ENCODE data around the gene PDIA6.
"Not testable (repeated sequence)": the region's sequence is repeated elsewhere in the genome, so short reads cannot be mapped to it uniquely, and the experiment has no call there.

PDIA6 gene

DNA sequence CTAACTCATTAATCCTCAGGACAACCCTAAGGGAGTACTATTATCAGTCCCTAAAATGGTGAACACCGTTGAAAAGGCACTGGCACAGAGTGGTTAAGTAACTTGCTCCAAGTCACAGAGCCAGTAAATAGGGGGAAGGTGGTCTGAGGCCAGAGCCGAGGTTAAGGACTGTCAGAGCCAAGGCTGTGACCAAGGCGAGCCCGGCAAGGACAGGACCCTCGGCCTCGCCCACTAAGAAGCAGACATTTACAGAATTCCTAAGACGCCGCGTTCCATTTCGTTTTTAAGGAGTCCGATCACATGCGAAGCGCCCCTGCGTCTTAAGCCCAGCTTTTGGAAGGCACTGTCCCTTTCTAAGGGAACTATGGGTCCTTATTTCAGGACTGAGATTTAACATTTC lies 1.1 kb downstream of the PDIA6 start:
- H3K4me3 ChIP-seq (ENCODE audit: low read depth, low read length) = peak overlapping the region; percentile 92
- TF ChIP-seq, protein P1, sequence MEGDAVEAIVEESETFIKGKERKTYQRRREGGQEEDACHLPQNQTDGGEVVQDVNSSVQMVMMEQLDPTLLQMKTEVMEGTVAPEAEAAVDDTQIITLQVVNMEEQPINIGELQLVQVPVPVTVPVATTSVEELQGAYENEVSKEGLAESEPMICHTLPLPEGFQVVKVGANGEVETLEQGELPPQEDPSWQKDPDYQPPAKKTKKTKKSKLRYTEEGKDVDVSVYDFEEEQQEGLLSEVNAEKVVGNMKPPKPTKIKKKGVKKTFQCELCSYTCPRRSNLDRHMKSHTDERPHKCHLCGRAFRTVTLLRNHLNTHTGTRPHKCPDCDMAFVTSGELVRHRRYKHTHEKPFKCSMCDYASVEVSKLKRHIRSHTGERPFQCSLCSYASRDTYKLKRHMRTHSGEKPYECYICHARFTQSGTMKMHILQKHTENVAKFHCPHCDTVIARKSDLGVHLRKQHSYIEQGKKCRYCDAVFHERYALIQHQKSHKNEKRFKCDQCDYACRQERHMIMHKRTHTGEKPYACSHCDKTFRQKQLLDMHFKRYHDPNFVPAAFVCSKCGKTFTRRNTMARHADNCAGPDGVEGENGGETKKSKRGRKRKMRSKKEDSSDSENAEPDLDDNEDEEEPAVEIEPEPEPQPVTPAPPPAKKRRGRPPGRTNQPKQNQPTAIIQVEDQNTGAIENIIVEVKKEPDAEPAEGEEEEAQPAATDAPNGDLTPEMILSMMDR (IDR thresholded peaks at IDR 0.05; ENCODE audit: insufficient read depth, low read depth, low read length, missing control alignments) = no peak
- DNase-seq (ENCODE audit: low read depth) = no peak

DNA sequence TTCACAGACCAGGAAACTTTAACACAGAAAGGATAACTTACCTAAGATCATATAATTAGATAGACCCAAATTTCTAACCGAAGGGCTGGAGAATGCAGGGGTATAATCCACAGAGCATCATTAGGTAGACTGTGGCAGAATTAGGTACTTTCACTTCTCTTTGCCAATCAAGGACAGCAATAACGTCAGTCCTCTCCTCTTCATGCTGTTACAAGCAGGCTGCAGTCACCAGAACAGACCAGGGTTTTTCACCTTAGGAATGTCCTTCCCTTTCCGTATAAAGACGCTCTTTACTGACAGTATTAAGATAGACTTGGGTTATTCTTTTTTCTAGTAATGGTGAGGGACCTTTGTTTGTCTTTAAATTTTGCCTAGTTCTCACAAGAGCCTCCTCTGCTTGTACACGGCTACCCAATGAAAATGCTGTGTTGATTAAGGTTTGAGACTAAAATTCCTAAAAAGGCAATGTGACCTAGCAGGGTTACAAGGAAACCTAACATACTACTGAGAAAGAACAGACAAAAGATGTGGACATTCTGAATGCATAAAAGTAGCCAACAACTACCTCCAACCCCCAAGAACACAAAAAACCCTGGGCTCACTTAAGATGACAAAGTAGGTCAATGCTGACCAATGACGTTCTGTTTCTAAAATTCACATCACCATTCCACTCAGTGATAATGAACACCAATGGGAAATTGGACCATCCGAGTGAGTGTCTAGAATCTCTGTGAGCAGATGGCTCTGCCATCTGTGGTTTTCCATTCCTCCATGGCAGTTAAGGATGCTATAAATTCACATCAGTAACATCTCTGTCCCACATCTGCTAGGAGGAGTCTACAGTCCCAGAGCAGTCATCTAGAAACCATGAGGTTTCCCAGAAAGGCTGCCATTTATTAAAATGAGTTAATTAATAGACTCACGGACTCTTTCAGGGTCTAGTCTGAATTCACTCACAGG lies 2.1 kb downstream of the PDIA6 start:
- H3K4me3 ChIP-seq (ENCODE audit: low read depth, low read length) = peak overlapping the region; percentile 92
- TF ChIP-seq, protein P1 (IDR thresholded peaks at IDR 0.05; ENCODE audit: insufficient read depth, low read depth, low read length, missing control alignments) = no peak
- peak; percentile 68 for DNase-seq (ENCODE audit: low read depth)

DNA sequence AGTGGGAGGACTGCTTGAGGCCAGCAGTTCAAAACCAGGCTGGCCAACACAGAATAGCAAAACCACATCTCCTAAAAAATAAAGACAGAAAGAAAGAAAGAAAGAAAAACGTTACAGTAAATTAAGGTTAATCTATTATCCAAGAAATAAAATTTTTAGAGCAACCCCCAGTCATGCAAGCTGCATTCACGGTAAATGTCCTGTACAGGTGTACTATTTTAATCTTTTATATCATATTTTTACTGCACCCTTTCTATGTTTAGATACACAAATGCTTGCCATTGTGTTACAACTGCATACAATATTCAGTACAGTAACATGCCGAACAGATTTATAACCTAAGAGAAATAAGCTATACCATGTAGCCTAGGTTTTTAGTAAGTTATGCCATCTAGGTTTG lies 6.0 kb downstream of the PDIA6 start:
- DNase-seq (ENCODE audit: low read depth) = no peak
- TF ChIP-seq, protein P1 (IDR thresholded peaks at IDR 0.05; ENCODE audit: insufficient read depth, low read depth, low read length, missing control alignments) = no peak
- no peak overlapping the region for H3K4me3 ChIP-seq (ENCODE audit: low read depth, low read length)

DNA sequence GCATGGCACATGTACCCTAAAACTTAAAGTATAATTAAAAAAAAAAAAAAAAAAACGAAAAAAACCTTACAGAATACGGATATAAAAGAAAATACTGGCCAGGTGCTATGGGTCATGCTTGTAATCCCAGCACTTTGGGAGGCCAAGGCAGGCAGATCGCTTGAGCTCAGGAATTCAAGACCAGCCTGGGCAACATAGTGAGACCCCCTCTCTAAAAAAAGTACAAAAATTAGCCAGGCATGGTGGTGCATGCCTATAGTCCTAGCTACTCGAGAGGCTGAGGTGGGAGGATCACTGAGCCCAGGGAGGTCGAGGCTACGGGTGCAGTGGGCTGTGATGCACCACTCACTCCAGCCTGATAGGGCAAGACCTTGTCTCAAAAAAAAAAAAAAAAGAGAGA lies 6.6 kb downstream of the PDIA6 start:
- not testable (repeated sequence) for H3K4me3 ChIP-seq (ENCODE audit: low read depth, low read length); DNase-seq (ENCODE audit: low read depth)

DNA sequence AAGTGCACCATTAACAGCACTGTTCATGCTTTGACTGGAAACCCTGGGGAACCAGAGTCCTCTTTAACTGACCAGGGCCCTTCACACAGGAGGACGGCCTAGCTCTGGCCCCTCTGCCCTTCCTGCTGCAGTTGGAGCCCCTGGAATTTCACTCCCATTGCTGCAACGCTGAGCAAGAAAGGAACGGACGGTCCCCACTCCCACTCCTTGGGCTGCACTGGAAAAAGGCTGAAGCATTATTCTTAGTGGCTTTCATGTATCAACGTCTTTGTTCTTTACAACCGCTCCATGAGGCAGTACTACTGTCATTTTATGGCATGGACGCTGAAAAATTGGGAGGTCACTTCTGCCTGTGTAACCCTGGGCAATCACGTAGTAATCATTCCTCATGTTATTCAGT lies 9.9 kb downstream of the PDIA6 start:
- no peak for DNase-seq (ENCODE audit: low read depth)
- TF ChIP-seq, protein P1 (IDR thresholded peaks at IDR 0.05; ENCODE audit: insufficient read depth, low read depth, low read length, missing control alignments) = no peak
- no peak overlapping the region for H3K4me3 ChIP-seq (ENCODE audit: low read depth, low read length)

DNA sequence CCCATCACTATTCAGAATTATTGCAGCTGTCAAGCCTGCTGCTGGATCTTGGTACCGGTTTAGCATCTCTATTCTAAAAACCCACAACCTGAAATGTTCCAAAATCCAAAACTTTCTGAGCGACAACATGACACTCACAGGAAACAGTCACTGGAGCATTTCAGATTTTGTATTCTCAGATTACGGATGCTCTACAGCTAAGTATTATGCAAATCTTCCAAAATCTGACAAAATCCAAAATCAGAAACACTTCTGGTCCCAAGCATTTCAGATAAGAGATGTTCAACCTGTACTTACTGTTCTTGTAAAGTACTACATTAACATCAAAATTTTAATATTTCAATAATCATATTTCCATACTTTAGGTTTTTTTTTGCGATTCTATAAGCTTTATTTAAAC lies 12.4 kb downstream of the PDIA6 start:
- H3K4me3 ChIP-seq (ENCODE audit: low read depth, low read length) = no peak overlapping the region
- TF ChIP-seq, protein P1 (IDR thresholded peaks at IDR 0.05; ENCODE audit: insufficient read depth, low read depth, low read length, missing control alignments) = no peak
- DNase-seq (ENCODE audit: low read depth) = no peak

DNA sequence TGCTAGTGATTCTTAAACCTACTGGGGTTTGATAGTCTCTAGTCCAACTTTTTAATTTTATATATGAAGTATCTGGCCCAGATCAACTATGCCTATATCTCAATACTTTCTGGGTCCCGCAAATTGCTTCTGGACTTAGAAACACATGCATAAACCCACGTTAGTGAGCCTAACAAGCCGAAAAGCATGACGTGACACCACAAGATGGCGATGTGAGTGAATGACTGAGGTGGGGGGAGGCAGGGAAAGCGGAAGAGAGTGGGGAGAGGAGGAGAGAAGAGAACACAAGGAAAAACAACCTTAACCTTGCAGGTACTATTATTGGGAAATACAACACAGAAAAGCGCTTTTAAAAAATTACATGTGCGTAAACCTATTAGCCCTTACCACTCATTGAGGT lies 13.8 kb downstream of the PDIA6 start:
- H3K4me3 ChIP-seq (ENCODE audit: low read depth, low read length) = no peak overlapping the region
- TF ChIP-seq, protein P1 (IDR thresholded peaks at IDR 0.05; ENCODE audit: insufficient read depth, low read depth, low read length, missing control alignments) = no peak
- DNase-seq (ENCODE audit: low read depth) = no peak

All from GM12865 (cell line).